M059J (cell line): Measurements from ENCODE around the gene TARBP1. TPM values are rescaled to one million over a fixed set of nuclear protein-coding genes. Genes with fewer than 3 reads are reported as not detected.

ENCODE experiments used
- DNase-seq: peaks from one replicate; pipeline ENCODE4 v3.0.0-alpha.2; 2012; ENCODE audit warnings: low read depth
- total RNA-seq: library from RNA; depleted of rRNA; stranded (reverse); fragments of >200 nt; shearing (Covaris generic); gene quantifications from 2 replicates; pipeline ENCODE4 v1.2.3, GENCODE V29; 2014

Gene TARBP1
- total RNA-seq, 1 experiment from 2014 or later, result 17.1 TPM

DNA sequence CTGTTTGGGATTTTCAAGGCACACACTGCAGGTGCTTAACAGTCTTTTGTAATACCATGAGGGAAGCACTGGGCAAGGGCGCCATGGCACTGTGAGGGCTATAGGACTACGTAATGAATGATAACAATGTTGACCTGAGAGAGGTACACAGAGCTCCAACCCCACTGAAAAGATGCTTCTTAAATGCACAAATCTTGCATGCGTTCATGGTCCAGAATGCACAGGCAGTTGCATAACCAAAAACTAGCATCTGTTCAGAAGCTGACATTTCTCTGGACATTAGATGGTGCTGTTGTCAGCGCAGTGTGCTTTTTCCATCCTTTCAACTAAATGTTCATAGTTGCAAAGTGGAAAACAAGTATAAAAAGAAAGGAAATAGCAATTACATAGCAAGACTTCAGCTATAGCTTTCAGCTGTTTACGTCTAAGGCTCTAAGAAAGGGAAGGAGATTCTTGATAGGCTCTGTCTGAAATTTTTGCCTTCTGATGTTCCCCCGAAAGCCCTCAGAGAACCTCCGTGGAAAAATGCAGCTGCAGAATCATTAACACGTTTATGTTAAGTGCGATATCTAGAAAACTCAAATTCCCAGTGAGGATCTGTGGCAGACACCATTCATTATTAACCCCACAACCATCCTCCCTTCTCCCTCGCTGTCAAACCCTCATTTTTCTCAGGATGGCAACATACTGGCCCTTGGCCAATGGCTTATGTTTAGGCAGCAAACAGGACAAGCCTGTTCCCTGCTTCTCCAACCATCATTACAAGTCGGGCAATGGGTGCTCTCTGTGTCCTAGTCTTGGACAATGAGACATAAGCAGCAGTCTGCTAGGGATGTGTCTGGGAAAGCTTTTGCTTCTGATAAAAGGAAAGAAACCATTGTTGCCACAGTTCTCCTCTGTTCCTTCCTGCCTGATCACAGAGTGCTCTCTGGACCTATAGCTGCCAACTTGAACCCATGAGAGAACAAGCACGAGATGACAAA is 8.2 kb upstream of the TARBP1 start:
- DNase-seq, result peak; percentile 68

GRCh38 chr1:234484991-234485739 is 6.2 kb upstream of the TARBP1 start:
- no peak for DNase-seq

GRCh38 chr1:234484218-234484617 is 5.2 kb upstream of the TARBP1 start:
- DNase-seq, result no peak

- no peak for DNase-seq
Measured at GRCh38 chr1:234481771-234482170, 2.8 kb upstream of the TARBP1 start.

DNA sequence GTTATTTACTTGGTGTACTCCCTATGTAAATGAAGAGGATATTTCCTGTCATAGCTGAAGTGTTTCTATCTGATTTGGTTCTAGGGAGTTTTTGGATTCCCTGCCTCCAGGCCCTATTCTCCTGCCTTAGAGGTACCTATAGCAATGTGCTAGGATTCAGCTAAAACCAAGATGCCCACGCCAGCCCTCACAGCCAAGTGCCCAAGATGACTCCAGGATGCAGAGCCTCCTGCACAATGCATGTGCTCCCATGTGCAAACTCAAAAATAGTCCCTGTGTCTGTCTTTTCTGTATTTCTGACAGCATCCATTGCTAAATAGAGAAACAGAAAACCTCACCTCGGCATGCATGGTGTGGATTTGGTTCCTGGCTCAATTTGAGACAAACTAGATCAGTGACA is 887 bp upstream of the TARBP1 start:
- no peak for DNase-seq

GRCh38 chr1:234479310-234479559 is 256 bp upstream of the TARBP1 start:
- no peak for DNase-seq

DNA sequence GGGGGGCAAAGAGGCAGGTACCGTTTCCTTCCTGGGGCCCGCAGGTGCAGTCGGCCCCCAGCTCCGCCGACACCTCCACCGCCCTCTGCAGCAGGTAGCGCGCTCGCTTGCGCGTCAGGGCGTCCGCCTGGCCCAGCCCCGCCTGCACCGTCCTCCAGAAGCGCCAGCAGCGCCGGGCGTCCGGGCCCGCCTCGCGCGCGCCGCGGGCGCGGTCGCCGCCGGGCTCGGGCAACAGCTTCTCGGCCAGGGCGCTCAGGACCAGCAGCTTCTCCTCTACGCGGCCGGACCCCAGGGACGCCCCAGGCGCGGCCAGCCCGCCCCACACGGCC is 863 bp downstream of the TARBP1 start:
- DNase-seq, result peak; percentile 48

DNA sequence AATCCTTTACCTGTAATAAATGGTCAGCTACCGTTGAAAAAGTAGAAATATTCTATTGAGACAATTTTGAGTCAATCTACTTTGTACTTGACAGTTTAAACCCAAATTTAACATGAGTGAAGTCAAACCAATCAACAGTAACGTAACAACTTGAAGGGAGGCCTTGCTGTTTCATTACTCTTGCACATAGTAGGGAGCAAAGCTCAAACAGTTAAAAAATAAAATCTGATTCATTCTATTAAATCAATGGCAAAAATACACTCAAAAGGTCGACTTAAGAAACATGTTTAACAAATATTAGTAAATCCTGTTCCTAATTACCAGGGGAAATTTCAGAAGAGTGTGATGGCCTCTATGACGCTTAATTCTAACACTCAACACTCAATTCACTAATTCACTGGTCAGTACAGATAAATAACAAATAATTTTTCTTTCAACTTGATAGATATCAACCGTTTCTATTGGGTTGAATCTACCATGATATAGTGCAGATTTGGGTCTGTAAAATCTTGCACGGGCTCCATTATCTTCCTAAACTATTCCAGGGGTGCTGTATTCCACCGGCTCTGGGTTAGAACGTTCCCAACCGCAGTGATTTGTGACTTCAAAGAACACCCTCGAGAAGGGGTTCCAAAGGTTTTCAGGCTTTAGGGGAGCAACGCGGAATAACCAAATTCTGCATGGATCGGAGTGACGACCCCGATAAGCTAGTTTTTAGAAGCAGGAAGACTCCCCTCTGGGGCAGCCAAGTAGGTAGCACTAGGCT is 1.4 kb downstream of the TARBP1 start:
- no peak for DNase-seq

- no peak for DNase-seq
Measured at GRCh38 chr1:234476172-234476571, 2.8 kb downstream of the TARBP1 start.

- DNase-seq, result no peak
Measured at GRCh38 chr1:234475167-234475793, 3.7 kb downstream of the TARBP1 start.

GRCh38 chr1:234474375-234474774 is 4.6 kb downstream of the TARBP1 start:
- no peak for DNase-seq

- no peak for DNase-seq
Measured at GRCh38 chr1:234473118-234473517, 5.9 kb downstream of the TARBP1 start.

GRCh38 chr1:234469376-234469775 is 9.6 kb downstream of the TARBP1 start:
- DNase-seq, result no peak

- no peak for DNase-seq
Measured at GRCh38 chr1:234468580-234468979, 10.4 kb downstream of the TARBP1 start.

DNA sequence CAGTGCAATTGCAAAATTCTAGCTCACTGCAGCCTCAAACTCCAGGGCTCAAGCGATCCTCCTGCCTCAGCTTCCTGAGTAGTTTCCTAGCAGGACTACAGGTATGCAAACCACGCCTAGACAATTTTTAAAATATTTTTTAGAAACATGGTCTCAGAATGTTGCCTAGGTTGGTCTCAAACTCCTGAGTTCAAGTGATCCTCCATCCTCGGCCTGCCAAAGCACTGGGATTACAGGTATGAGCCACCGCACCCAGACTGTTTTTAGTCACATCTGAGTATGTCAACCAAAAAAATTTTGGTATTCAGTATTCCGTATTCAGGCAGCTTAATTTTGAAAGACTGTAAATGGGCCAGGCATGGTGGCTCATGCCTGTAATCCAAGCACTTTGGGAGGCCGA is 11.2 kb downstream of the TARBP1 start:
- no peak for DNase-seq

GRCh38 chr1:234466945-234467344 is 12.0 kb downstream of the TARBP1 start:
- DNase-seq, result no peak

DNA sequence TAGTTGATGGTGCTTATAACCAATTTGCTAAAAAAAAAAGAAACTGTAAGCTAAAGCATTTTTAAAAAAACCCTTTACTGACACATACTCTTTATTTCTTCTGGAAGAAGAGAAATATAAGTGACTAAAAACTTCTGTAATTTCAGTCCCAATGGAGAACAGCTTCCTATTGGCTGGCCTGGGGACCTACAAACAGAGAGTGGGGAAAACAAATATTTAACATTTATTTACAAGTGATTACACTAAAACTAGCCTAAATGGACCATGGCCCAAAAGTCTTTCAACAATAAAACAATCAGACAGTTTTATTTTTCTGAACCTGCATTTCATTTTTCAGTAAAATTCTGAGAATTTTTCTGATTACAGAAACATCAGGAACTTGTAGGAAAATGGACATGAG is 15.2 kb downstream of the TARBP1 start:
- no peak for DNase-seq

GRCh38 chr1:234460652-234461051 is 18.3 kb downstream of the TARBP1 start:
- DNase-seq, result no peak

GRCh38 chr1:234458352-234459017 is 20.5 kb downstream of the TARBP1 start:
- peak; percentile 4 for DNase-seq

DNA sequence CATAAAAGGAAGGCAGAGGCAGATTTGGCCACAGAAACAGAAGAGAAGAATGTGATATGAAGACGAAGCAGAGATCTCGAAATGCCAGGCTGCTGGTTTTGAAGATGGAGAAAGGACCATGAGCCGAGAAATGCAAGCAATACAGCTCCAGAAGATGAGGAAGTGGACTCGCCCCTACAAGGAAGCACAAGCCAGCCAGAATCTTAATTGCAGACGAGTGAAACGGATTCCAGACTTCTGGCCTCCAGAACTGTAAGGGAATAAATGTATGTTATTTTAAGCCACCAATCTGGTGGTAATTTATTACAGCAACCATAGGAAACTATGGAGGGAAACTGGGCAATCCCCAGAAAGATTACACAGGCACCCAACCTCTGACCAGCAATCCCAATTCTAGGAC is 24.1 kb downstream of the TARBP1 start:
- no peak for DNase-seq

- DNase-seq, result no peak
Measured at GRCh38 chr1:234452406-234452965, 26.5 kb downstream of the TARBP1 start.
